HG03066 (cell line): ENCODE data around the gene CNOT2.
"Not testable (repeated sequence)": the region's sequence is repeated elsewhere in the genome, so short reads cannot be mapped to it uniquely, and the experiment has no call there.

Experiments
- ATAC-seq: cut with Tn5 transposase; IDR thresholded peaks from one replicate; pipeline ENCODE4 v1.9.1; 2021; ENCODE audit warnings: low read depth; ENCODE audit not compliant: unreplicated experiment

The CNOT2 gene

DNA sequence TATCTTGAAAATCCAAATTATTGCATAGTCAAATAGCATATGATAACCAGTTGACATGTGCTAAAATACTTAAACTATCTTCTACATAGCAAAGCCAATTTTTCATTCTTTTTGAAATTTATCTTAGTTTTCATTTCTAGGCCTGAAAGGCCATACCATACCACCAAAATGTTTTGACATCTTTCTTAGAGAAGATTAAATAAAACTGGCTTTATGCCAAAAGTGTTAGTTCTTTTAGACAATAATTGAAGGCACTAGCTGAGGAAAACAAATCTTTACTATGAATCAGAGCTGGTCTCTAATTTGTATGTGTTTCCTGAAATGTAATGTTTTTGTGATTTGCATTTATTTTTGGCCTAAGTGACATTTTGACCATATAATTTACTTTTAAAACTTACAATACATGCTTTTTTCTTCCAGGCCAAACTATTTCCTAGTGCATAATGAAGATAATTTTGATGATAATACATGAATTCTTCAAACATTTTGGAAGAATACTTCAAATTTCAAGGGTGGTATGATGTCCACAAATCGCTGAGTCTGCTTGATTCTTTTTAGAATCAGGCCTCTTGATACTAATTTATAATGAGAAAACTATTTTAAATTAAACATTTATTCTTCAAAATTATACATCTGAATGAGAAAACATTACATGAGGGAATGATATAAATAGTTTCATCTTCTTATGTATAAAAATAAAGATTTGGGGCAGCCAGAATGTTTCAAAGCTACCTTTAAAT is 116.4 kb downstream of the CNOT2 start:
- no peak for ATAC-seq

GRCh38 chr12:70360218-70360617 is 117.0 kb downstream of the CNOT2 start:
- no peak for ATAC-seq

- no peak for ATAC-seq
Measured at GRCh38 chr12:70364695-70365397, 121.6 kb downstream of the CNOT2 start.

DNA sequence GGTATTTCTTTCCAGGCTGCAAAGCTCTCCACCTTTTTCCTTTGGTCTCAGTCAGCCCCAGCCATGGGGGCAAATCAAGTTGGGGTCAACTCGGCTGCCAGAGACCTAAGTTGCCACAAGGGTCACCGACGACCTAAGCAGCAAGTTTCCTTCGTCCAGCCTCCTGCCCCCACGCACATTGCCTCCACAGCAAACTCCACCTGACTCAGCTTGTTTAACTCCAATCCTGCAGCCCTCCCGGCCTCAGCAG is 122.1 kb downstream of the CNOT2 start:
- no peak for ATAC-seq

DNA sequence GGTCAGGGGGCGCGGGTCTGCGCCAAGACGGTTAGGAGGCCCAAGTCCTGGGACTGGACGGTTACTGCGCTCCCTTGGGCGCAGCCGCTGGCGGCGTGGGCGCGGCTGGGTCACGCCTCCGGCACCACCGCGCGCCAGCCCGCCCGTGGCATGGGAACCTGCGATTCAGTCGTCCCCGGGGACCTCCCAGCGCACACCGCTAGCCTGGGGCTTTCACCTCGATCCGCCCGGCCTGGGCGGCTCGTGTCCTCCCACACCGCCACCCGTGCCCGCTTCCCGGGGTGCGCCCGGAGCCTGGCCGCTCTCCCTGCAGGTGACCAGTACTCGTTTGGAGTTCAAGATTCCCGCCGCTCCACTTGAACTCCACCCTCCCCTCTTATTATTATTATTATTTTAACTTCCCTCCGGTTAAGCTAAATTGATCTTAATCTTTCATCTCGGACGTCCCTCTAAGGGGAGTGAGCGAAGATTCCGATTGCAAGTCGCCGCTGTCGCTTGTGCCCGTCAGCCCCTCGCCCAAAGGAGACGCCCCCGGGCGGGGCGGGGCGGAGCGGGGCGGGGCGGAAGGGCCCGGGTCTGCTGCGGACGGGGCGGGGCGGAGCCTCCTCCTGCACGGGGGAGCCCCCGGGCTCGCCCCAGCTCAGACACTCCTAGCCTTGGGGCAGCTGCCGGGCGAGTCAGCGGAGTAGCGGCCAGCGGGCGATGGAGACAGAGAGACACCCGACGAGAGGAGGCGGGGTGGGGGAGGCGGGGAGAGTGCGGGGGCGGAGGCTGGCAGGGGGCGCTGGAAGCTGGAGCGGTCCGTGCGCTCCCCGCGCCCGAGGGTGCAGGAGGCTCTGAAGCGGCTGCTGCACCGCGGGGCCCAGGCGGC is 122.7 kb downstream of the CNOT2 start, which contains the start of gene KCNMB4:
Gene KCNMB4, plus strand, starts transcription at position 643 of the 871 bp plus-strand sequence. CDS start 445 bp downstream, outside the sequence.
- peak; percentile 82 for ATAC-seq

DNA sequence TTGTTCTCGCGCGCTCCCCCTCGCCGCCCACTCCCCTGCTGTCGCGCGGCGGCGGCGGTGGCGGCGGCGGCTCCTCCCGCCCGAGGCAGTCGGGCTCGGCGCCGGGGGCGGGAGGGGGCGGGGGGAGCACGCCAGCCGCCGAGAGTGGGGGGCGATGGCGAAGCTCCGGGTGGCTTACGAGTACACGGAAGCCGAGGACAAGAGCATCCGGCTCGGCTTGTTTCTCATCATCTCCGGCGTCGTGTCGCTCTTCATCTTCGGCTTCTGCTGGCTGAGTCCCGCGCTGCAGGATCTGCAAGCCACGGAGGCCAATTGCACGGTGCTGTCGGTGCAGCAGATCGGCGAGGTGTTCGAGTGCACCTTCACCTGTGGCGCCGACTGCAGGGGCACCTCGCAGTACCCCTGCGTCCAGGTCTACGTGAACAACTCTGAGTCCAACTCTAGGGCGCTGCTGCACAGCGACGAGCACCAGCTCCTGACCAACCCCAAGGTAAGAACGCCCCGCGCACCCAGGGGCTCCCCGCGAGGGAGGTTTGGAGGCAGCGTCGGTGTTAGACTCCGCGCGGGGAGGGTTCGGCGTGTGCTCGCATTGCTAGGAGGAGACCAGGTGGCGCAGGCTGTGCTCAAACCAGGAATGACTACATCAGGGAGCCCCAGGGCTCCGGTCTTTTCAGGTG is 123.5 kb downstream of the CNOT2 start:
- ATAC-seq = peak; percentile 33

DNA sequence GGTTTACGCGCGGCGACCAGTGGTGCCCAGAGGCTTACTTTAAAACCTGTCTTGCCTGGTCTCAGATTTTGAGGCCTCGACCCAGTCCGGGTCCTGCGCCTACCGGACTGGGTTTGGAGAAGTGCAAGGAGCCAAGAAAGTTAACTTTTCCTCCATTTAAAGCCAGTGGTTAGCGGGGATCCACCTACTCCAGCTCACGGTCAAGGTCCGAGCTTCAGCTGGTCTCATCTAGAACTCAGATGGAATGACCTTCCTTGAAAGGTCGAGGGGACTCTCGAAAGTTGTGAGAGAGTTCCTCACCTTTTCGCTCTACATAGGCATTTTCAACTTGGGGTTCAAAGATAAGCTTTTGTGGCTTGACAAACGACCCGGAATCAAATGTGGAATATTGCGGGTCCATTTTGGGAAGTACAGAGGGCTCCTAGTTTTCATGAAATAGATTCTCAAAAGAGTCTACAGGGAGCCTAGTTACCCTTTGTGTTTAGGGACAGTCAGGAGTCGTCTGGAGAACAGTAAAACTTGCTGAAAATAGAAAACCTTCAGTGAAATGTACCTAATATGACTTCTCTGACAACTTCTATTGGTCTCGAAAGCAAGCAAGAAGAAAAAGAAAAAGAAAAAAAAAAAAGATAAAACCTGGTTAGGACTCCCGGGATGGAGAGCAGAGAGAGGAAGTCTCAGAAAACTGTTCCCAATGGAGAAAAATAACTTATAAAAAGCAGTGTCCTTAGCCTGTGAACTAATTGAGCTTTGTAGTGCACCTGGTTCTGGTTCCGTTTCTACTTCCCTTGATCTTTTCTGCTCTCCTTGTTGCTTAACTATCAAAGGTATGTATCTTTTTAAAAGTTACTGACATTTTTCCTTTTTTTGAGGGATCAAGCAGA is 124.3 kb downstream of the CNOT2 start:
- no peak for ATAC-seq

- ATAC-seq = no peak
Measured at GRCh38 chr12:70372881-70373280, 129.6 kb downstream of the CNOT2 start.

DNA sequence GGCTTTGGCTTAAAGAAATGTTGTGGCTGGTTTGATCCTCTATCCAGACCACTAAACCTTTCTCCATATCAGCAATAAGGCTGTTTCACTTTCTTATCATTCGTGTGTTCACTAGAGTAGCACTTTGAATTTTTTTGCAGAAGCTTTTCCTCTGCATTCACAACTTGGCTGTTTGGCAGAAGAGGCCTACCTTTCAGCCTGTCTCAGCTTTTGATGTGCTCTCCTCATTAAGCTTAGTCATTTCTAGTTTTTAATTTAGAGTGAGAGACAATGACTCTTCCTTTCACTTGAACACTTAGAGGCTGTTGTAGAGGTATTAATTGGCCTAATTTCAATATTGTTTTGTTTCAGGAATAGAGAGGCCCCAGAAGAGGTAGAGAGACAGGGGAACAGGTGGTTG is 136.6 kb downstream of the CNOT2 start:
- ATAC-seq = no peak

GRCh38 chr12:70383484-70383883 is 140.3 kb downstream of the CNOT2 start:
- no peak for ATAC-seq

DNA sequence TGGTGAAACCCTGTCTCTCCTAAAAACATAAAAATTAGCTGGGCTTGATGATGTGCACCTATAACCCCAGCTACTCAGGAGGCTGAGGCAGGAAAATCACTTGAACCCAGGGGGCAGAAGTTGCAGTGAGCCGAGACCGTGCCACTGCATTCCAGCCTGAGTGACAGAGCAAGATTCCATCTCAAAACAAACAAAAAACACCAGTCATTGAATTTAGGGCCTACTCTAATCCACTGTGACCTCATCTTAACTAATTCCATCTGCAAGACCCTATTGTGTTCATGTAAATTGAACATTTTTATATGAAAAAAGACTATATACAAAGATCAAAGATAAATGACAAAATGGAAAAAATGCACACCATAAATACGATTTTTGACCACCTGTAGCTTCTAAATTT is 140.7 kb downstream of the CNOT2 start:
- ATAC-seq = no peak

DNA sequence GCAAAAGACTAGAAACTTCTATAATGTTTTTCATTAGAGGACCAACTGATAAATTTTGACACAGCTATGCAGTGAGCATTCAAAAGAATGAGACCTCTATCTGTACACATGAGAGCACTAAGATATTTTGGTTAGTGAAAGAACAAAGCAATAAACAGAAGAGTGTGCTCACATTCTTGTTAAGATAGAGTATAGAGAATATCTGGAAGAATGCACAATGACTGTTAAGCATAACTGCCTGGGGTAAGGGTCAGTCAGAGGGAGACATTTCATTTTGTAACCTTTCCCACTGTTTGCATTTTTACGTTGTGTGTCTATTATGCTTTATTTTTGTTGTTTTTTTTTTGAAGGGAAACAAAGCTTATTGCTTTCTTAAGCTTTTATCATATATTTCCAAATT is 143.5 kb downstream of the CNOT2 start:
- no peak for ATAC-seq

DNA sequence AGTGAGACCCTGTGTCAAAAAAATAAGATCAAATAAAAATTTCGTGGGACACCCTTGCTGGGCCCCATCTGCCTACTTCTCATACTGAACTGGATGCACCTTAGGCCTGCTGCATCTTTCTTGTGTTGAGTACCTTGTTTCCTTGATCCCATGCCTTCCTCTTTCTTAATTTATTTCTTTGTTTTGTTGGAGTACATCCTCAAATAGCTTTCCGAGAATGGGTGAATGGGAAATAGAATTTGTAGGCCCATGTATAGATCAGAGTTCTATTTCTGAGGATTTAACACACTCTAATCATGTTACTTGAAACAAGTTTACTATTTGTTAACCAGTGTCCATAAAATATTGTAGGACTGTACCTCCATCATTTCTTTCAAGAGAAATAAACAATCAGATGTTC is 146.4 kb downstream of the CNOT2 start:
- no peak for ATAC-seq

GRCh38 chr12:70392631-70393030 is 149.4 kb downstream of the CNOT2 start:
- ATAC-seq = not testable (repeated sequence)

GRCh38 chr12:70393787-70394499 is 150.7 kb downstream of the CNOT2 start:
- no peak for ATAC-seq

DNA sequence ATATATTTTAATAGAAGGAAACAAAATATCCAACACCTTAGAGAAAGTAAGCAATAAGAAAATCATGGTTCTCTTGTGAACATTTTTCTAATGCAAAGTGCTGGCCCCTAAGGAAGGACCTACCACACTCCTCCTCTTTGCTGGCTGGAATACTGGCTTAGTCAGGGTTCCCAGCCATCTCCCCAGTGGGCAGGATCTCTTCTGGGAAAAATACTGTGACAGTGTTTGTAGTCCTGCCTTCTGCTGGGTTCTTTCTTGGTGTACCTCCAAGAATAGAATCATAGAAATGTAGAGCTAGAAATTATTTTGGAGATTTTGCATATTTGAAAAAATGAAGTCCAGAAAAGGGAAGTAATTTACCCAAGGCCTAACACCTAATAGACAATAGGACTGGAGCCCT is 154.8 kb downstream of the CNOT2 start:
- no peak for ATAC-seq

DNA sequence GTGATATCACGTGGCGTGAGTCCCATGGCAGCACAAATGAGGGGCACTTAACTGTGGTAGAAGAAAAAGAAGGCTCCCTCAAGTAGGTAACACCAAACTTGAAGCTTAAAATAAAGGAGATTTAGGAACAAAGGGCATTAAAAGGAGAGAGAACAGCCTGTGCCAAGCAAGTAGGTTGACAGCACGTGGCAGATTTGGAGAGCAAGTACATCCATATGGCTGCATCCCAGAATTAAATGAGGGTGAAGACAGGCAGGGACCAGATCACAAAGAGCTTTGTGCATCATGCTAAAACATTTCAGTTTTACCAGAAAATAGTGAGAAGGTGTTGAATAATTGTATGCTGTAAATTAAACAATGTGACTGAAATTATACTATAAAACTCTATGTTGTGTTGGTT is 155.6 kb downstream of the CNOT2 start:
- ATAC-seq = no peak

DNA sequence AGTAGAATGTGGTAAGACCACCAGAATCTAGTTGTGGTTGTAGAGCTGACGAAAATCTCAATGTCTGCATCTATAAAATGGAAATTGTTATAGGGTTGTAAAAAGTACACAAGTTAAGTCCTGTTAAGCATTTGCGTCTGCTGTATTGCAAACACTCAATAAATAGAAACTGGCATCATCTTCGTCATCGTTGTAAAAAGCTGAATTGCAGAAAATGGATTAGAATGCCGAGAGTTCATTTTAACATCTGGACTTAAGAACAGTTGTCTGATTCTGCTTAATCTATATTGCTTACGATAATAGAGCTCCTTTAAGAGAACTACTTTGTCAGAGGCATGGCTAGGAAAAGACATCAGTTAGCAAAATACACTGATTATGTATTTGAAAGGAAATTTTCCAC is 156.1 kb downstream of the CNOT2 start:
- no peak for ATAC-seq

DNA sequence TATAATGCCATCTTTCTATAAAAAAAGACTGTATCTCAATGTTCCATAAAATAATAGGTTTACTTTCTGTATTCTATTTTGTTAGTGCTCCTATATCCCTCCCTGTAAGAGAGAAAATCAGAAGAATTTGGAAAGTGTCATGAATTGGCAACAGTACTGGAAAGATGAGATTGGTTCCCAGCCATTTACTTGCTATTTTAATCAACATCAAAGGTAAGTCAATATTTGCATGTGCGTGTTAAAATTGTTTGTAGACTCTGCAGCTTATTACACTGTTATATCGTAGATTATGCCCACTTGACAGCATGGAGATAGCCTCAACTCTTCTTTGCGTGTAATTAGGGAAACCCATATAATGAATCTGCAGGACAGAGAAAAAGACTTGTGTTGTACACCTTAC is 156.9 kb downstream of the CNOT2 start:
- no peak for ATAC-seq
